GM18511 (cell line): ENCODE data around the gene OSBPL1A.

Source experiments
- ATAC-seq: cut with Tn5 transposase; IDR thresholded peaks from one replicate; pipeline ENCODE4 v1.9.1; 2021; ENCODE audit warnings: mild to moderate bottlenecking, moderate library complexity; ENCODE audit not compliant: unreplicated experiment

OSBPL1A gene

GRCh38 chr18:24397694-24398368 lies at the start of gene OSBPL1A:
Gene OSBPL1A, minus strand, starts transcription at chr18:24397824. Its CDS starts 20,291 bp downstream, at chr18:24377533.
- ATAC-seq = peak; percentile 68

GRCh38 chr18:24446953-24447538 lies 49.4 kb upstream of the OSBPL1A start:
- no peak for ATAC-seq

- ATAC-seq = peak; percentile 80
Measured at GRCh38 chr18:24446453-24446852, 48.8 kb upstream of the OSBPL1A start.

GRCh38 chr18:24443870-24444269 lies 46.2 kb upstream of the OSBPL1A start:
- peak; percentile 77 for ATAC-seq

GRCh38 chr18:24436939-24437338 lies 39.3 kb upstream of the OSBPL1A start:
- ATAC-seq = no peak

- ATAC-seq = no peak
Measured at GRCh38 chr18:24432618-24433017, 35.0 kb upstream of the OSBPL1A start.

- ATAC-seq = no peak
Measured at GRCh38 chr18:24429188-24429587, 31.6 kb upstream of the OSBPL1A start.

GRCh38 chr18:24428709-24429108 lies 31.1 kb upstream of the OSBPL1A start:
- ATAC-seq = no peak

- no peak for ATAC-seq
Measured at GRCh38 chr18:24427484-24427883, 29.9 kb upstream of the OSBPL1A start.

GRCh38 chr18:24426398-24427294 lies 29.0 kb upstream of the OSBPL1A start, which contains the start of gene IMPACT:
Gene IMPACT, plus strand, starts transcription at chr18:24426670. Its CDS starts 87 bp downstream, at chr18:24426757.
- ATAC-seq = peak; percentile 86

GRCh38 chr18:24426073-24426397 lies 28.4 kb upstream of the OSBPL1A start:
- no peak for ATAC-seq

GRCh38 chr18:24421831-24422230 lies 24.2 kb upstream of the OSBPL1A start:
- ATAC-seq = no peak

GRCh38 chr18:24420551-24420950 lies 22.9 kb upstream of the OSBPL1A start:
- ATAC-seq = no peak

GRCh38 chr18:24417480-24417879 lies 19.9 kb upstream of the OSBPL1A start:
- ATAC-seq = no peak

GRCh38 chr18:24414349-24415003 lies 16.9 kb upstream of the OSBPL1A start:
- ATAC-seq = peak; percentile 68

GRCh38 chr18:24413148-24413547 lies 15.5 kb upstream of the OSBPL1A start:
- no peak for ATAC-seq

GRCh38 chr18:24408496-24408895 lies 10.9 kb upstream of the OSBPL1A start:
- ATAC-seq = no peak

GRCh38 chr18:24404591-24404990 lies 7.0 kb upstream of the OSBPL1A start:
- no peak for ATAC-seq

GRCh38 chr18:24403076-24403475 lies 5.5 kb upstream of the OSBPL1A start:
- no peak for ATAC-seq

- no peak for ATAC-seq
Measured at GRCh38 chr18:24402209-24402785, 4.7 kb upstream of the OSBPL1A start.

- no peak for ATAC-seq
Measured at GRCh38 chr18:24400587-24400986, 3.0 kb upstream of the OSBPL1A start.
